ENCODE measurements around the gene POLR1A. TPM values are rescaled to one million over a fixed set of nuclear protein-coding genes. Genes with fewer than 3 reads are reported as not detected.

Gene POLR1A
- total and polyA plus RNA-seq, 2 of the 13 experiments (the other 11 are each of a cell fraction or from before 2014, with no cell fraction given) = 7.2 to 39.9 TPM

GRCh38 chr2:86105969-86106945, 571 bp upstream of the POLR1A start, which contains the start of gene PTCD3 (continued):
- TF ChIP-seq KLF16 (CRISPR knock-in tag; IDR thresholded peaks at IDR 0.05) (peak in 1 of 2 experiments; percentile 90; a peak in 2 of 4 replicates), KLF15 (CRISPR knock-in tag; IDR thresholded peaks at IDR 0.05; ENCODE audit: borderline replicate concordance) (no peak; the same call in 1 of the 2 replicates), FOXK1 (CRISPR knock-in tag; IDR thresholded peaks at IDR 0.05; ENCODE audit: borderline replicate concordance, low read depth) (peak; percentile 56; the same call in 1 of the 2 replicates), ISL2 (CRISPR knock-in tag; IDR thresholded peaks at IDR 0.05) (no peak), PITX1 (CRISPR knock-in tag; IDR thresholded peaks at IDR 0.05) (peak; percentile 41), ATM (IDR thresholded peaks at IDR 0.05; ENCODE audit: borderline replicate concordance) (no peak), KAT2B (IDR thresholded peaks at IDR 0.05; ENCODE audit: borderline replicate concordance, low read depth, low read length) (no peak), MEF2D (CRISPR knock-in tag; IDR thresholded peaks at IDR 0.05) (peak; percentile 27; the same call in 1 of the 2 replicates), AKNA (CRISPR knock-in tag; IDR thresholded peaks at IDR 0.05; ENCODE audit: borderline replicate concordance) (no peak), ZNF713 (CRISPR knock-in tag; IDR thresholded peaks at IDR 0.05) (no peak), TMF1 (CRISPR knock-in tag; IDR thresholded peaks at IDR 0.05; ENCODE audit: low read depth) (peak; percentile 75; the same call in 1 of the 2 replicates), ZNF790 (CRISPR knock-in tag; IDR thresholded peaks at IDR 0.05; ENCODE audit: borderline replicate concordance) (no peak), RARG (CRISPR knock-in tag; IDR thresholded peaks at IDR 0.05; ENCODE audit: low read depth) (peak; percentile 51), PRDM15 (CRISPR knock-in tag; IDR thresholded peaks at IDR 0.05) (no peak), ZNF563 (CRISPR knock-in tag; IDR thresholded peaks at IDR 0.05) (peak; percentile 58; the same call in 1 of the 2 replicates), SCMH1 (CRISPR knock-in tag; IDR thresholded peaks at IDR 0.05; ENCODE audit: borderline replicate concordance) (no peak)
